K562 (cell line): ENCODE measurements around the gene CUEDC2. TPM values are rescaled to one million over a fixed set of nuclear protein-coding genes. Genes with fewer than 3 reads are reported as not detected.
A peak's percentile ranks its signal among the peaks of the same experiment; 100 is the strongest.

Experiments
- ATAC-seq: fragments of 200-7000 bp; cut with Tn5 transposase; 3 replicates; pipeline ENCODE4 v1.9.1; 2020; ENCODE audit warnings: moderate library complexity
- BruUV-seq: library from RNA; stranded (reverse); fragments of 400-500 nt; replicated peaks from 2 replicates; lab custom pipeline; 2021; lab: Mats Ljungman, UMichigan
- CTCF ChIA-PET: fragments of 300-600 bp; formaldehyde crosslinking; extraction: SDS; loops from one replicate; lab custom pipeline; 2021; ENCODE audit warnings: low intra/inter-chr PET ratio; lab: Yijun Ruan, JAX
- POLR2A ChIA-PET: fragments of 300-600, 350-650 bp; sonication (Branson Sonifier 250); formaldehyde crosslinking; extraction: SDS; loops from one replicate; lab custom pipeline; 2021; ENCODE audit warnings: antibody characterized with exemption, inconsistent platforms; lab: Yijun Ruan, JAX
- DNase-seq, 4 experiments: peaks; one replicate each; pipeline versions ENCODE4 v3.0.0 to v3.0.0-alpha.2; 2011 to 2018; ENCODE audit warnings: low spot score in 3 of 4, mixed read lengths in 3 of 4; ENCODE audit errors: extremely low read depth in 1 of 4
- FAIRE-seq: peaks from 2 replicates; lab custom pipeline; 2011; peaks lifted over from hg19 to GRCh38; lab: Jason Lieb, UNC
- H2AFZ ChIP-seq: 2 replicates; pipeline ENCODE4 v1.6.0; 2011; ENCODE audit warnings: low read depth, low read length, control low read depth, inconsistent platforms
- H3K27ac ChIP-seq: fragments of 200-600 bp; 3 replicates; pipeline ENCODE4 v1.8.0; 2011; ENCODE audit warnings: low read depth, mild to moderate bottlenecking, control low read depth, inconsistent platforms, low read length, moderate library complexity, mixed read lengths; ENCODE audit errors: extremely low read depth
- H3K27me3 ChIP-seq, 2 experiments: fragments of 300-600 bp in 1 of 2; 2 replicates in 1 of 2; 3 replicates in 1 of 2; pipeline versions ENCODE4 v1.6.0 to v1.8.0; 2011; ENCODE audit warnings: inconsistent platforms in 2 of 2, low read length in 2 of 2, mild to moderate bottlenecking in 1 of 2, mixed read lengths in 1 of 2, moderate library complexity in 1 of 2; ENCODE audit not compliant: control insufficient read depth in 2 of 2, insufficient read depth in 2 of 2
- H3K36me3 ChIP-seq: fragments of 300-600 bp; 3 replicates; pipeline ENCODE4 v1.8.0; 2011; ENCODE audit warnings: mild to moderate bottlenecking, low read length, inconsistent platforms; ENCODE audit not compliant: control insufficient read depth, insufficient read depth
- H3K4me1 ChIP-seq, 2 experiments: fragments of 200-600 bp in 1 of 2; replicated peaks in 1 of 2; 2 replicates in 1 of 2; 3 replicates in 1 of 2; pipeline versions ENCODE4 v1.5.1 to v1.8.0; 2011; ENCODE audit warnings: inconsistent platforms in 2 of 2, low read length in 2 of 2, mild to moderate bottlenecking in 1 of 2, mixed read lengths in 1 of 2, moderate library complexity in 1 of 2; ENCODE audit not compliant: control insufficient read depth in 2 of 2, insufficient read depth in 2 of 2
- H3K4me2 ChIP-seq: 2 replicates; pipeline ENCODE4 v1.6.1; 2011; ENCODE audit warnings: low read length, control low read depth, inconsistent platforms, mixed read lengths; ENCODE audit not compliant: insufficient read depth
- H3K4me3 ChIP-seq: fragments of 200-600 bp; sonication (generic), shearing (Covaris generic); 2 replicates; pipeline ENCODE4 v1.5.1; 2016; ENCODE audit warnings: control low read depth, inconsistent platforms
- H3K79me2 ChIP-seq: fragments of 200-600 bp; 3 replicates; pipeline ENCODE4 v1.8.0; 2011; ENCODE audit warnings: low read length, inconsistent platforms; ENCODE audit not compliant: control insufficient read depth, insufficient read depth
- H3K9ac ChIP-seq, 2 experiments: 2 replicates each; pipeline versions ENCODE4 v1.6.0 to v1.6.1; 2011; ENCODE audit warnings: low read depth in 2 of 2, low read length in 2 of 2, control low read depth in 1 of 2, inconsistent platforms in 1 of 2, mild to moderate bottlenecking in 1 of 2, mixed read lengths in 1 of 2; ENCODE audit not compliant: insufficient read depth in 1 of 2
- H3K9me1 ChIP-seq: one replicate; pipeline ENCODE4 v1.6.0; 2011; ENCODE audit warnings: inconsistent platforms, mild to moderate bottlenecking, low read length, moderate library complexity; ENCODE audit not compliant: control insufficient read depth, insufficient read depth
- H3K9me3 ChIP-seq: replicated peaks from 2 replicates; pipeline ENCODE4 v1.5.1; 2011; ENCODE audit warnings: low read depth, low read length, inconsistent platforms; ENCODE audit not compliant: control insufficient read depth, insufficient read depth
- H4K20me1 ChIP-seq: replicated peaks from 2 replicates; pipeline ENCODE4 v1.6.1; 2011; ENCODE audit warnings: low read length, inconsistent platforms, mixed read lengths; ENCODE audit not compliant: control insufficient read depth, insufficient read depth
- NRF1 ChIP-seq, 2 experiments: fragments of 450-650 bp; IDR thresholded peaks in 1 of 2; conservative IDR thresholded peaks in 1 of 2; 2 replicates each; pipeline ENCODE4 v1.6.1; 2014; ENCODE audit warnings: mild to moderate bottlenecking in 2 of 2
- TFAP4 ChIP-seq: sonication (generic); formaldehyde crosslinking; IDR thresholded peaks from 2 replicates; pipeline ENCODE4 v1.8.0; 2022; ENCODE audit warnings: missing genetic modification reagents, mild to moderate bottlenecking, moderate library complexity, borderline replicate concordance
- ZBTB33 ChIP-seq: sonication (generic); formaldehyde crosslinking; IDR thresholded peaks from 2 replicates; pipeline ENCODE4 v1.8.1; 2023; ENCODE audit warnings: mild to moderate bottlenecking, missing genetic modification reagents
- WGBS: fragments of 100-300 bp; shearing (Covaris generic); methylation state at CpG from one replicate; pipeline ENCODE4 v1.1.6; 2016; ENCODE audit warnings: low coverage, mixed read lengths; ENCODE audit not compliant: insufficient coverage; ENCODE audit errors: missing lambda C conversion rate; 5-methylcytosine and 5-hydroxymethylcytosine counted together
- in situ Hi-C: fragments of 300-500 bp; cut with MboI; formaldehyde crosslinking; loops from 4 replicates; pipeline ENCODE4 v1.15.0; 2018; ENCODE audit warnings: inconsistent platforms, mixed read lengths
- intact Hi-C: fragments of 100-400 bp; cut with micrococcal nuclease; formaldehyde crosslinking; loops from 2 replicates; pipeline ENCODE4 v1.14.2; 2022
- polyA plus RNA-seq, 8 experiments: library from polyadenylated mRNA; depleted of rRNA in 4 of 8; stranded (reverse) in 5 of 8; unstranded in 3 of 8; fragments of >200 nt; fragmentation: Nextera tagmentation in 2 of 8; fragmentation: Illumina TruSeq in 1 of 8; extraction: Ambion mirVana in 2 of 8; extraction: Trizol in 1 of 8; gene quantifications; 2 replicates each; pipeline versions ENCODE4 v1.2.1 to v1.2.3, GENCODE V29; 2011 to 2014; ENCODE audit warnings: inconsistent platforms in 1 of 8, missing spikeins in 1 of 8
- total RNA-seq, 7 experiments: library from RNA; depleted of rRNA in 6 of 7; stranded (reverse); fragments of >200 nt in 6 of 7; fragmentation: Illumina TruSeq in 2 of 7; extraction: Trizol in 2 of 7; gene quantifications; 2 replicates each; pipeline versions ENCODE4 v1.2.1 to v1.2.3, GENCODE V29; 2011 to 2021; ENCODE audit warnings: low replicate concordance in 1 of 7

The CUEDC2 gene
- total and polyA plus RNA-seq, 9 of the 15 experiments (the other 6 are each of a cell fraction or from before 2014, with no cell fraction given), result 8.5 to 48.9 (median 27.4) TPM

GRCh38 chr10:102410429-102411073 is 21.8 kb downstream of the CUEDC2 start:
- BruUV-seq, result no TSS peak
- TF ChIP-seq TFAP4 (no peak), ZBTB33 (CRISPR knock-in tag) (peak; percentile 63), NRF1 (conservative IDR thresholded peaks at IDR 0.05 in 1 of 2, IDR thresholded peaks at IDR 0.05 in 1 of 2) (peak in 1 of 2 experiments; percentile 46; a peak in 3 of 4 replicates)
- TF ChIP-seq, all 486 proteins: peak for 2
- no peak for FAIRE-seq
- CTCF ChIA-PET, result interaction anchor here (0.6 kb wide), 1 partner anchor 14 kb away, joined by 4 read pairs; no protein-coding TSS in a partner anchor
- Histone ChIP-seq H3K9me3 (no peaks in the 10 kb centered on the region), H3K4me3 (no peak overlapping the region), H3K79me2 (no peaks in the 10 kb centered on the region), H3K27me3 (peaks cover 10 to 49% of the 10 kb centered on the region in 2 experiments; a peak in 3 of 5 replicates), H3K4me2 (no peak overlapping the region), H4K20me1 (no peaks in the 10 kb centered on the region), H3K27ac (no peak overlapping the region), H3K9me1 (no peaks in the 10 kb centered on the region), H3K9ac (no peak overlapping the region), H3K36me3 (no peaks in the 10 kb centered on the region), H3K4me1 (peaks cover 0 to 31% of the 10 kb centered on the region in 2 experiments; a peak in 3 of 5 replicates), H2AFZ (no peak overlapping the region)
- intact Hi-C loops, result no loop called here
- no peak for ATAC-seq
- in situ Hi-C loops, result no loop called here
- DNase-seq, result peak in 1 of 4 experiments; percentile 19
- POLR2A ChIA-PET, result interaction anchor here (1.0 kb wide), 1 partner anchor 11 kb away, joined by 3 read pairs; no protein-coding TSS in a partner anchor
- 72% methylated on average over 6 of the region's 48 CpGs for WGBS
